A549 (cell line): ENCODE results near the gene KIF13A.

ENCODE experiments used
- BHLHE40 ChIP-seq: IDR thresholded peaks from 2 replicates; pipeline ENCODE4 v1.6.1; 2012; ENCODE audit warnings: low read depth, low read length, inconsistent platforms
- CBX8 ChIP-seq: fragments of 200-600 bp; sonication (generic); IDR thresholded peaks from 2 replicates; pipeline ENCODE4 v1.6.1; 2016
- CEBPB ChIP-seq, 2 experiments: fragments of >200 bp in 1 of 2; sonication (Bioruptor Twin) in 1 of 2; formaldehyde crosslinking in 1 of 2; IDR thresholded peaks; 2 replicates each; pipeline ENCODE4 v1.6.1; 2012 to 2016
- CTCF ChIP-seq: fragments of >200 bp; sonication (Bioruptor Twin); formaldehyde crosslinking; IDR thresholded peaks from 3 replicates; pipeline ENCODE4 v1.5.1; 2016
- EP300 ChIP-seq, 2 experiments: fragments of >200 bp; sonication (Bioruptor Twin); formaldehyde crosslinking; IDR thresholded peaks; 2 replicates in 1 of 2; 3 replicates in 1 of 2; pipeline ENCODE4 v1.6.1; 2016 to 2017
- ESRRA ChIP-seq: fragments of 150-350 bp; IDR thresholded peaks from 2 replicates; pipeline ENCODE4 v1.6.1; 2014; ENCODE audit warnings: mild to moderate bottlenecking, low read length, borderline replicate concordance
- HDAC2 ChIP-seq: fragments of 200-600 bp; sonication (generic); IDR thresholded peaks from 2 replicates; pipeline ENCODE4 v1.6.1; 2016
- JUNB ChIP-seq: fragments of >200 bp; sonication (Bioruptor Twin); formaldehyde crosslinking; IDR thresholded peaks from 2 replicates; pipeline ENCODE4 v1.6.1; 2016
- POLR2A ChIP-seq: IDR thresholded peaks from 2 replicates; pipeline ENCODE4 v1.6.1; 2012; ENCODE audit warnings: mild to moderate bottlenecking, low read length
- POLR2AphosphoS2 ChIP-seq: conservative IDR thresholded peaks from 2 replicates; pipeline ENCODE4 v1.6.1; 2012; ENCODE audit warnings: low read length, improper control_type of control experiment, inconsistent platforms
- RAD21 ChIP-seq, 2 experiments: fragments of >200 bp in 1 of 2; sonication (Bioruptor Twin) in 1 of 2; formaldehyde crosslinking in 1 of 2; IDR thresholded peaks in 1 of 2; conservative IDR thresholded peaks in 1 of 2; 2 replicates in 1 of 2; 3 replicates in 1 of 2; pipeline ENCODE4 v1.6.1; 2012 to 2018; ENCODE audit warnings: inconsistent platforms in 1 of 2
- SMC3 ChIP-seq: fragments of >200 bp; sonication (Bioruptor Twin); formaldehyde crosslinking; IDR thresholded peaks from 3 replicates; pipeline ENCODE4 v1.6.1; 2018; ENCODE audit warnings: inconsistent platforms
- TF ChIP-seq, protein P1 (sequence below): fragments of 250-450 bp; sonication (Bioruptor Pico); IDR thresholded peaks from 2 replicates; pipeline ENCODE4 v1.5.0; 2021; ENCODE audit warnings: mild to moderate bottlenecking, moderate library complexity, borderline replicate concordance

- no peak for TF ChIP-seq CEBPB (IDR thresholded peaks at IDR 0.05)
- TF ChIP-seq EP300 (IDR thresholded peaks at IDR 0.05) = no peak
- TF ChIP-seq HDAC2 = no peak
- TF ChIP-seq CTCF = no peak
- no peak for TF ChIP-seq CBX8
- TF ChIP-seq RAD21 (conservative IDR thresholded peaks at IDR 0.05 in 1 of 2, IDR thresholded peaks at IDR 0.05 in 1 of 2) = no peak
- no peak for TF ChIP-seq ESRRA
- TF ChIP-seq, protein P1, sequence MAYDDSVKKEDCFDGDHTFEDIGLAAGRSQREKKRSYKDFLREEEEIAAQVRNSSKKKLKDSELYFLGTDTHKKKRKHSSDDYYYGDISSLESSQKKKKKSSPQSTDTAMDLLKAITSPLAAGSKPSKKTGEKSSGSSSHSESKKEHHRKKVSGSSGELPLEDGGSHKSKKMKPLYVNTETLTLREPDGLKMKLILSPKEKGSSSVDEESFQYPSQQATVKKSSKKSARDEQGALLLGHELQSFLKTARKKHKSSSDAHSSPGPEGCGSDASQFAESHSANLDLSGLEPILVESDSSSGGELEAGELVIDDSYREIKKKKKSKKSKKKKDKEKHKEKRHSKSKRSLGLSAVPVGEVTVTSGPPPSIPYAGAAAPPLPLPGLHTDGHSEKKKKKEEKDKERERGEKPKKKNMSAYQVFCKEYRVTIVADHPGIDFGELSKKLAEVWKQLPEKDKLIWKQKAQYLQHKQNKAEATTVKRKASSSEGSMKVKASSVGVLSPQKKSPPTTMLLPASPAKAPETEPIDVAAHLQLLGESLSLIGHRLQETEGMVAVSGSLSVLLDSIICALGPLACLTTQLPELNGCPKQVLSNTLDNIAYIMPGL (CRISPR knock-in tag) = no peak
- TF ChIP-seq POLR2A = no peak
- no peak for TF ChIP-seq BHLHE40
- no peak for TF ChIP-seq JUNB
- TF ChIP-seq POLR2AphosphoS2 = no peak
- no peak for TF ChIP-seq SMC3
Observed at GRCh38 chr6:18004256-18004985, 17.0 kb upstream of the KIF13A start.
